BLaER1 treated with 17β-estradiol and CSF1 and Interleukin-3, amounts not matched to agents 10 nM and 100 nM (cell line): Measurements from ENCODE around the gene GNG14.
"Not testable (repeated sequence)": the region's sequence is repeated elsewhere in the genome, so short reads cannot be mapped to it uniquely, and the experiment has no call there.

Experiments used
- H3K27ac ChIP-seq, 11 experiments: shearing (Covaris generic); formaldehyde crosslinking; 2 replicates each; pipeline ENCODE4 v1.8.1; 2022
- H3K27me3 ChIP-seq, 11 experiments: shearing (Covaris generic); formaldehyde crosslinking; 2 replicates each; pipeline ENCODE4 v1.8.1; 2022
- H3K36me3 ChIP-seq, 11 experiments: shearing (Covaris generic); formaldehyde crosslinking; 2 replicates each; pipeline ENCODE4 v1.8.1; 2022
- H3K4me1 ChIP-seq, 10 experiments: shearing (Covaris generic); formaldehyde crosslinking; 2 replicates each; pipeline ENCODE4 v1.8.1; 2022
- H3K4me2 ChIP-seq, 11 experiments: shearing (Covaris generic); formaldehyde crosslinking; 2 replicates each; pipeline ENCODE4 v1.8.1; 2022
- H3K4me3 ChIP-seq, 10 experiments: shearing (Covaris generic); formaldehyde crosslinking; 2 replicates each; pipeline ENCODE4 v1.8.1; 2022
- H3K9ac ChIP-seq, 11 experiments: shearing (Covaris generic); formaldehyde crosslinking; 2 replicates each; pipeline ENCODE4 v1.8.1; 2022
- H3K9me3 ChIP-seq, 11 experiments: shearing (Covaris generic); formaldehyde crosslinking; replicated peaks in 1 of 11; 2 replicates each; pipeline ENCODE4 v1.8.1; 2022
- H4K20me1 ChIP-seq, 11 experiments: shearing (Covaris generic); formaldehyde crosslinking; 2 replicates each; pipeline ENCODE4 v1.8.1; 2022
- Cebpa-rat ChIP-seq, 11 experiments: shearing (Covaris generic); IDR thresholded peaks; 2 replicates each; pipeline ENCODE4 v1.8.1; 2022

The GNG14 gene

GRCh38 chr19:12669270-12670158, 18.3 kb upstream of the GNG14 start:
- peak overlapping the region; percentile 92 to 100 (median 98) for H3K27ac ChIP-seq
- H3K36me3 ChIP-seq, result peaks cover 27 to 58% (median 46%) of the 10 kb centered on the region in 11 experiments

DNA sequence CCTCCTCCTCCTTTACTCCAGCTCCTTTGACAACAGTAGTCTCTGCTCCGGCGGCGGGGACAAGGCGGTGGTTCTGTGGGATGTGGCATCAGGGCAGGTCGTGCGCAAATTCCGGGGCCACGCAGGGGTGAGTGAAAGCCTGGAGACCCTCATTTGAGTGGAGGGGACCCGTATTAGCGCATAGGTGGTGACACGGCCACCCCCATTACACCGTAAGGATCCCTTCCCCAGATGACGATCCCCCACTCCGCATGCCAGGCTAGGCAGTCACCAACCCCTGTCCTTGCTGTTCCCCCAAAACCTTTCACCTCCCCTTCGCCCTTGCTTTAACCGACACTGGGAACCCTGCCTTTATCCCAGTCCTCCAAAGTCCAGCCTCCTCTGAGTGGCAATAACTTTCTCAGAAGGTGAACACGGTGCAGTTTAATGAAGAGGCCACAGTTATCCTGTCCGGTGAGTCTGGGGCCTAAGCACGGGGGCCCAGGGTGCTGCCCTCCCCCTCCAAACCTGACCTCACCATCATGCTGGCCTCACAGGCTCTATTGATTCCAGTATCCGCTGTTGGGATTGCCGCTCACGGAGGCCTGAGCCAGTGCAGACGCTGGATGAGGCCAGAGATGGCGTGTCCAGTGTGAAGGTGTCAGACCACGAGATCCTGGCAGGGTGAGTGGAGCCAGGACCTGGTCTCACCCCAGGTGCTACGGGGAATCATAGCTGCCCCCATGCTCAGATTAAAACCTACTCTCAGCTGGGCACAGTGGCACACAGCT, 17.5 kb upstream of the GNG14 start:
- Histone ChIP-seq H3K4me2 (peak overlapping the region; percentile 96 to 100 (median 99)), H3K4me3 (peak overlapping the region; percentile 75 to 98 (median 90)), H3K4me1 (peaks cover 38 to 49% (median 40%) of the 10 kb centered on the region in 10 experiments), H3K9ac (peak overlapping the region; percentile 87 to 99 (median 95)), H3K27ac (peak overlapping the region; percentile 92 to 100 (median 98)), H3K9me3 (no peaks in the 10 kb centered on the region), H3K36me3 (peaks cover 30 to 62% (median 49%) of the 10 kb centered on the region in 11 experiments), H3K27me3 (no peaks in the 10 kb centered on the region), H4K20me1 (peaks cover 4 to 63% (median 30%) of the 10 kb centered on the region in 11 experiments; a peak in 19 of 22 replicates)
- no peak for TF ChIP-seq Cebpa-rat (IDR thresholded peaks at IDR 0.05)

More at GRCh38 chr19:12669270-12670158, 18.3 kb upstream of the GNG14 start:
- no peaks in the 10 kb centered on the region for H3K27me3 ChIP-seq
- peaks cover 40 to 53% (median 47%) of the 10 kb centered on the region in 10 experiments for H3K4me1 ChIP-seq
- H3K9me3 ChIP-seq, result no peaks in the 10 kb centered on the region
- H3K4me2 ChIP-seq, result peak overlapping the region; percentile 96 to 100 (median 99)
- peak overlapping the region; percentile 75 to 98 (median 90) for H3K4me3 ChIP-seq
- TF ChIP-seq Cebpa-rat (IDR thresholded peaks at IDR 0.05), result no peak
- peaks cover 6 to 55% (median 21%) of the 10 kb centered on the region in 11 experiments; a peak in 17 of 22 replicates for H4K20me1 ChIP-seq
- peak overlapping the region; percentile 87 to 99 (median 95) for H3K9ac ChIP-seq

GRCh38 chr19:12672744-12673143, 15.1 kb upstream of the GNG14 start:
- H3K36me3 ChIP-seq, result peaks cover 54 to 82% (median 69%) of the 10 kb centered on the region in 11 experiments
- no peak overlapping the region for H3K4me3 ChIP-seq
- H4K20me1 ChIP-seq, result peaks cover 22 to 78% (median 54%) of the 10 kb centered on the region in 11 experiments; a peak in 21 of 22 replicates
- H3K27me3 ChIP-seq, result no peaks in the 10 kb centered on the region
- no peak overlapping the region for H3K9ac ChIP-seq
- peaks cover 21 to 34% (median 28%) of the 10 kb centered on the region in 10 experiments for H3K4me1 ChIP-seq
- H3K27ac ChIP-seq, result no peak overlapping the region
- no peak for TF ChIP-seq Cebpa-rat (IDR thresholded peaks at IDR 0.05)
- no peaks in the 10 kb centered on the region for H3K9me3 ChIP-seq
- H3K4me2 ChIP-seq, result no peak overlapping the region

DNA sequence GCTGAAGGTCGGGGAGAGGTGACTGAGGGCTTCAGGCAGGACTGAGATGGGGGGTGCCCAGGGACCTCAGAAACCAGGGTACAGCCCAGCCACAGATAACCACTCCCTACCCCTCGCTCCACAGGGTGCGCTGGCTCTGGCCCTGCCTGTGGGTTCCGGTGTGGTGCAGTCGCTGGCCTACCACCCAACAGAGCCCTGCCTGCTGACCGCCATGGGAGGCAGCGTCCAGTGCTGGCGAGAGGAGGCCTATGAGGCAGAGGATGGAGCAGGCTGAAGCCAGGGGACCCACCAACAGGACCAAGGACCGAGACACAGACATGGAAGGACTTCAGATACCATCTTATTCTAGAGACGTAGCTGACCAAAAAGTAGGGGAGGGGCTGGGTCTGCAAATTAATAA, 12.4 kb upstream of the GNG14 start:
- H3K27ac ChIP-seq, result no peak overlapping the region
- TF ChIP-seq Cebpa-rat (IDR thresholded peaks at IDR 0.05), result no peak
- H3K4me1 ChIP-seq, result peaks cover 14 to 31% (median 23%) of the 10 kb centered on the region in 10 experiments
- no peak overlapping the region for H3K4me3 ChIP-seq
- peaks cover 80 to 99% (median 86%) of the 10 kb centered on the region in 11 experiments for H3K36me3 ChIP-seq
- peaks cover 33 to 89% (median 72%) of the 10 kb centered on the region in 11 experiments; a peak in 21 of 22 replicates for H4K20me1 ChIP-seq
- H3K4me2 ChIP-seq, result no peak overlapping the region
- H3K27me3 ChIP-seq, result no peaks in the 10 kb centered on the region
- H3K9me3 ChIP-seq, result no peaks in the 10 kb centered on the region
- H3K9ac ChIP-seq, result no peak overlapping the region

DNA sequence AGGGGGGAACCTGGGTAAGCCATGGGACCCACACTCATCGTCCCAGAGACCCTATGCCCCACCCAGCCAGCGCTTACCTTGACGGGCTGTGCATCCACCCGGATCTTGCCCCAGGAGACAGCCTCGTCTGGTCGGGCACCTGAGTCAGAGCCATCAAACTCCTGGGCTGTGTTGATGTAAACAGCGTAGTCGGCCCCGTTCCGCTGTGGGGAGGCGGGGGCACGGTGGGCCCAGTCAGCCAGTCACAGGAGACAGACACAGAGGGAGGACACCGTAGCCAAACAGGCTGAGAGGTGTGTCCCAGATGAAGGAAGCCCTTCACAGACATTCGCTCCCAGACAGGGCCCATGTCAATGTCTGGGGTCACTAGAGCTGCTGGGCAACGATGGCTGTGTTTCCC, 11.9 kb upstream of the GNG14 start:
- TF ChIP-seq Cebpa-rat (IDR thresholded peaks at IDR 0.05), result no peak
- Histone ChIP-seq H3K36me3 (peaks cover 80 to 93% (median 86%) of the 10 kb centered on the region in 11 experiments), H3K4me1 (peaks cover 13 to 30% (median 21%) of the 10 kb centered on the region in 10 experiments), H3K9ac (no peak overlapping the region), H3K9me3 (no peaks in the 10 kb centered on the region), H3K4me3 (no peak overlapping the region), H3K27ac (no peak overlapping the region), H3K4me2 (no peak overlapping the region), H4K20me1 (peaks cover 37 to 90% (median 77%) of the 10 kb centered on the region in 11 experiments; a peak in 21 of 22 replicates), H3K27me3 (no peaks in the 10 kb centered on the region)

- no peak overlapping the region for H3K4me3 ChIP-seq
- no peak overlapping the region for H3K9ac ChIP-seq
- no peaks in the 10 kb centered on the region for H3K9me3 ChIP-seq
- H3K36me3 ChIP-seq, result peaks cover 78 to 89% (median 85%) of the 10 kb centered on the region in 11 experiments
- H3K4me2 ChIP-seq, result no peak overlapping the region
- H3K27ac ChIP-seq, result no peak overlapping the region
- H3K4me1 ChIP-seq, result peaks cover 12 to 29% (median 19%) of the 10 kb centered on the region in 10 experiments
- peaks cover 37 to 91% (median 78%) of the 10 kb centered on the region in 11 experiments; a peak in 21 of 22 replicates for H4K20me1 ChIP-seq
- TF ChIP-seq Cebpa-rat (IDR thresholded peaks at IDR 0.05), result no peak
- no peaks in the 10 kb centered on the region for H3K27me3 ChIP-seq
Observed at GRCh38 chr19:12676384-12676792, 11.4 kb upstream of the GNG14 start.

DNA sequence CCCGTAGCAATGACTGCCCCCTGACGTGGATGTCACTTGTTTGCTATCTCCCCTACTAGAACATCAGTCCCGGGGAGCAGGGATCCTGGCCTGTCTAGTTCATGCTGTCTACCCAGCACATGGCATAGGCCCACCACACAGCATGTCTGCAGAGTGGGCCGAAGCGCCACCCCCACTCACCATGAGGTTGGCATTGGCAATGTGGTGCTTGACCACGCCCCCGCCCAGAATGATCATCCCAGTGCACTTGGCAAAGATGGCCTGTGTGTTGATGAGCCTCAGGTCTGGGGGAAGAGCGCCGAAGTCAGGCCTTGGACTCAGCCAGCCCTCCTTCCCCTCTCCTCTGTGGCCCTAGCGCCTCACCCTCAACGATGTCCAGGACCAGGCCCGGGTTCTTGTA, 10.9 kb upstream of the GNG14 start:
- Histone ChIP-seq H3K9ac (0 out of 22 replicates have a peak overlapping the region, but pooled peaks of 1 of the 11 experiments have one; percentile 18), H3K36me3 (peaks cover 78 to 83% (median 81%) of the 10 kb centered on the region in 11 experiments), H3K27ac (no peak overlapping the region), H4K20me1 (peaks cover 37 to 88% (median 78%) of the 10 kb centered on the region in 11 experiments; a peak in 21 of 22 replicates), H3K9me3 (no peaks in the 10 kb centered on the region), H3K4me2 (no peak overlapping the region), H3K27me3 (no peaks in the 10 kb centered on the region), H3K4me3 (no peak overlapping the region), H3K4me1 (peaks cover 12 to 26% (median 19%) of the 10 kb centered on the region in 10 experiments)
- no peak for TF ChIP-seq Cebpa-rat (IDR thresholded peaks at IDR 0.05)

- Histone ChIP-seq H3K36me3 (peaks cover 70 to 73% (median 73%) of the 10 kb centered on the region in 11 experiments), H3K4me1 (peaks cover 17 to 32% (median 25%) of the 10 kb centered on the region in 10 experiments), H4K20me1 (peaks cover 37 to 77% (median 69%) of the 10 kb centered on the region in 11 experiments; a peak in 21 of 22 replicates)
- H3K4me3 ChIP-seq, H3K27ac ChIP-seq, H3K27me3 ChIP-seq, H3K9me3 ChIP-seq, H3K4me2 ChIP-seq, H3K9ac ChIP-seq: not testable (repeated sequence)
Observed at GRCh38 chr19:12678039-12678438, 9.8 kb upstream of the GNG14 start.
